Esophagus (tissue), 2 donors: ENCODE measurements around the gene PREX1. TPM values are rescaled to one million over a fixed set of nuclear protein-coding genes. Genes with fewer than 3 reads are reported as not detected.
A peak's percentile ranks its signal among the peaks of the same experiment; 100 is the strongest.

Experiments
- H3K27ac ChIP-seq, 2 donors: one replicate each; pipeline ENCODE4 v1.5.1; 2013; ENCODE audit warnings: low read depth in 2 of 2, mild to moderate bottlenecking in 2 of 2, inconsistent platforms in 1 of 2, low read length in 1 of 2, moderate library complexity in 1 of 2
- H3K27me3 ChIP-seq, 2 donors: one replicate each; pipeline ENCODE4 v1.6.1; 2013; ENCODE audit warnings: low read length in 2 of 2, control low read depth in 1 of 2, mild to moderate bottlenecking in 1 of 2; ENCODE audit not compliant: insufficient read depth in 2 of 2, control insufficient read depth in 1 of 2
- H3K36me3 ChIP-seq, 2 donors: one replicate each; pipeline ENCODE4 v1.6.1; 2013; ENCODE audit warnings: low read length in 1 of 2; ENCODE audit not compliant: control insufficient read depth in 2 of 2, insufficient read depth in 2 of 2
- H3K4me1 ChIP-seq, 2 donors: one replicate each; pipeline ENCODE4 v1.6.1; 2013; ENCODE audit warnings: low read length in 1 of 2; ENCODE audit not compliant: control insufficient read depth in 2 of 2, insufficient read depth in 2 of 2
- H3K4me3 ChIP-seq, 2 donors: one replicate each; pipeline ENCODE4 v1.5.1; 2013; ENCODE audit warnings: low read length in 2 of 2, mild to moderate bottlenecking in 2 of 2, low read depth in 1 of 2, moderate library complexity in 1 of 2
- H3K9me3 ChIP-seq, 2 donors: one replicate each; pipeline ENCODE4 v1.6.1; 2013; ENCODE audit warnings: mild to moderate bottlenecking in 2 of 2, low read depth in 1 of 2, low read length in 1 of 2, moderate library complexity in 1 of 2; ENCODE audit not compliant: control insufficient read depth in 2 of 2, insufficient read depth in 1 of 2
- WGBS, 2 donors: extraction: QIAGEN DNeasy Blood & Tissue Kit; methylation state at CpG; one replicate each; pipeline ENCODE4 v1.1.7; 2013; 5-methylcytosine and 5-hydroxymethylcytosine counted together
- polyA plus RNA-seq, 2 donors: library from polyadenylated mRNA; stranded (reverse); fragments of 200-250 nt; gene quantifications; one replicate each; pipeline ENCODE4 v1.2.3, GENCODE V29; 2013
- donor health status: healthy with polysubstance abuse.
- donor health status: Bipolar disorder and iron deficiency.

Gene PREX1
- polyA plus RNA-seq, 2 donors = 2.5 to 3.0 TPM

GRCh38 chr20:48728042-48728825, 99.6 kb downstream of the PREX1 start:
- H3K27me3 ChIP-seq = no peaks in the 10 kb centered on the region
- H3K4me3 ChIP-seq = no peak overlapping the region
- peaks cover 0 to 4% of the 10 kb centered on the region in 2 donors for H3K36me3 ChIP-seq
- H3K9me3 ChIP-seq = no peaks in the 10 kb centered on the region
- WGBS, 2 donors = 86 to 87% methylated on average over 9 of the region's 9 CpGs
- H3K27ac ChIP-seq = no peak overlapping the region
- peaks cover 0 to 3% of the 10 kb centered on the region in 2 donors for H3K4me1 ChIP-seq

- H3K9me3 ChIP-seq = no peaks in the 10 kb centered on the region
- no peaks in the 10 kb centered on the region for H3K27me3 ChIP-seq
- H3K27ac ChIP-seq = no peak overlapping the region
- H3K36me3 ChIP-seq = peaks cover 0 to 4% of the 10 kb centered on the region in 2 donors
- peaks cover 0 to 3% of the 10 kb centered on the region in 2 donors for H3K4me1 ChIP-seq
- WGBS, 2 donors = 88 to 91% methylated on average over 6 of the region's 6 CpGs
- H3K4me3 ChIP-seq = no peak overlapping the region
These were observed 100.6 kb downstream of the PREX1 start for GRCh38 chr20:48727226-48727625.

- Histone ChIP-seq H3K9me3 (no peaks in the 10 kb centered on the region), H3K4me3 (no peak overlapping the region), H3K36me3 (peaks cover 0 to 4% of the 10 kb centered on the region in 2 donors), H3K27me3 (no peaks in the 10 kb centered on the region), H3K27ac (no peak overlapping the region), H3K4me1 (peaks cover 0 to 3% of the 10 kb centered on the region in 2 donors)
- WGBS, 2 donors = 71 to 76% methylated on average over 3 of the region's 3 CpGs
These were observed 102.2 kb downstream of the PREX1 start for GRCh38 chr20:48725555-48725991.

GRCh38 chr20:48724891-48725554, 102.8 kb downstream of the PREX1 start:
- peaks cover 0 to 3% of the 10 kb centered on the region in 2 donors for H3K4me1 ChIP-seq
- no peak overlapping the region for H3K4me3 ChIP-seq
- WGBS, 2 donors = 87 to 88% methylated on average over 11 of the region's 11 CpGs
- H3K27me3 ChIP-seq = no peaks in the 10 kb centered on the region
- no peak overlapping the region for H3K27ac ChIP-seq
- peaks cover 0 to 4% of the 10 kb centered on the region in 2 donors for H3K36me3 ChIP-seq
- no peaks in the 10 kb centered on the region for H3K9me3 ChIP-seq

GRCh38 chr20:48724382-48724781, 103.4 kb downstream of the PREX1 start:
- Histone ChIP-seq H3K9me3 (peaks cover 0 to 4% of the 10 kb centered on the region in 2 donors), H3K36me3 (peaks cover 0 to 4% of the 10 kb centered on the region in 2 donors), H3K4me3 (no peak overlapping the region), H3K27me3 (no peaks in the 10 kb centered on the region), H3K4me1 (peaks cover 0 to 3% of the 10 kb centered on the region in 2 donors), H3K27ac (peak overlapping the region in 1 of 2 donors; percentile 67)
- WGBS, 2 donors = 77 to 83% methylated on average over 5 of the region's 5 CpGs

- Histone ChIP-seq H3K27ac (peak overlapping the region; percentile 65 to 67), H3K36me3 (peaks cover 0 to 4% of the 10 kb centered on the region in 2 donors), H3K4me3 (no peak overlapping the region), H3K9me3 (peaks cover 0 to 4% of the 10 kb centered on the region in 2 donors), H3K4me1 (peaks cover 0 to 3% of the 10 kb centered on the region in 2 donors), H3K27me3 (no peaks in the 10 kb centered on the region)
- WGBS, 2 donors = 58 to 60% methylated on average over 29 of the region's 29 CpGs
These were observed 104.2 kb downstream of the PREX1 start for GRCh38 chr20:48723308-48724264.

GRCh38 chr20:48722737-48723191, 105.0 kb downstream of the PREX1 start:
- Histone ChIP-seq H3K36me3 (peaks cover 0 to 4% of the 10 kb centered on the region in 2 donors), H3K9me3 (peaks cover 0 to 4% of the 10 kb centered on the region in 2 donors), H3K27me3 (no peaks in the 10 kb centered on the region), H3K4me3 (no peak overlapping the region), H3K27ac (peak overlapping the region; percentile 65 to 67), H3K4me1 (peaks cover 0 to 4% of the 10 kb centered on the region in 2 donors)
- 29 to 37% methylated on average over 8 of the region's 8 CpGs for WGBS, 2 donors

- 68 to 71% methylated on average over 14 of the region's 14 CpGs for WGBS, 2 donors
- H3K9me3 ChIP-seq = peaks cover 0 to 4% of the 10 kb centered on the region in 2 donors
- peak overlapping the region; percentile 53 to 58 for H3K27ac ChIP-seq
- peaks cover 0 to 4% of the 10 kb centered on the region in 2 donors for H3K36me3 ChIP-seq
- H3K27me3 ChIP-seq = no peaks in the 10 kb centered on the region
- H3K4me3 ChIP-seq = no peak overlapping the region
- peaks cover 0 to 6% of the 10 kb centered on the region in 2 donors for H3K4me1 ChIP-seq
These were observed 105.6 kb downstream of the PREX1 start for GRCh38 chr20:48722002-48722731.
